ENCODE data around the gene WDR82.
A peak's percentile ranks its signal among the peaks of the same experiment; 100 is the strongest.
"Not testable (repeated sequence)": the region's sequence is repeated elsewhere in the genome, so short reads cannot be mapped to it uniquely, and the experiment has no call there.

WDR82 gene

DNA sequence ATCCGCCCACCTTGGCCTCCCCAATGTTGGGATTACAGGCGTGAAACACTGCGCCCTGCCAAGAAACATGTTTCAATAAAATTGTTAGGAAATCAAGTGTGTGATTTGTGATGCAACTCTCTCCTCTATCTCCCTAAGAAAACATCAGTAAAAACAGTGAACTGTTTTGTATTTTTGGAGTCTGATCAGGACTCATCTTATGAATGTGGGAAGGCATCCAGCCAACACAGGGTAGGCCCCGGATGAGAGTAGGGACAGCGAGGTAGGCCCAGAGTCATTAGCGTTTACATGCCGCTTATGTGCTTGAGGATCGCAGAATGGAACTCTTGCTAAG lies 8.3 kb upstream of the WDR82 start:
- no peak for DNase-seq

DNA sequence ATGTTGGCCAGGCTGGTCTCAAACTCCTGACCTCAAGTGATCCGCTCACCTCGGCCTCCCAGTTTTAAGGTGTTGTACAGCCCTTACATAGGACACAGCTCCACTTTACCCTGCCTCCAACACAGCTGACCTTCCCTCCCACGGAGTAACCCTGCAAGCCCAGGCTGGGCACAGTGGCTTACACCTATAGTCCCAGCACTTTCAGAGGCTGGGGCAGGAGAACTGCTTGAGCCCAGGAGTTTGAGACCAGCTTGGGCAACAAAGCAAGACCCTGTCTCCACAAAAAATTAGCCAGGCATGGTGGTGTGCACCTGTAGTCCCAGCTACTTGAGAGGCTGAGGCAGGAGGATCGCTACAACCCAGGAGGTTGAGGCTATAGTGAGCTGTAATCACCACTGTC lies 5.6 kb upstream of the WDR82 start:
- DNase-seq: not testable (repeated sequence)

DNA sequence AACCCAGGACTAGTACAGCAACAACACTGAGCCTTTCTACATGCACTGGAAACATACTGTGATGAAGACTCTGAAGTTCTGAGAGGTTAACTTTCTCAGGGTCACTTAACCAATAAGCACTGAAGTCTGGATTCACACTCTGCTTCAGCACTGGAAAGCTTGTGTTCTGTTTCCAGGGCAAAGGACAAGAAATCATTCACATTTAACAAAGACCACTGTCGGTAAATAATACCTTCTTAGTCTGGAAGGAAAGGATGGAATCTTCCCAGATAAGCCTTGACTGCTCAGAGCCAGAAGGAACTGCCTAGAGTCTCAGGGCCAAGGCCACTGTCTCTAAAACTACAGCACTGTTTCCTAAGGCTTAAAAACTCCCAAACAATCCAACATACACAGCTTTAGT lies 4.9 kb upstream of the WDR82 start:
- no peak for DNase-seq

- no peak for DNase-seq
Observed at GRCh38 chr3:52281981-52282801, 3.7 kb upstream of the WDR82 start.

- DNase-seq: no peak
Observed at GRCh38 chr3:52280050-52280461, 1.6 kb upstream of the WDR82 start.

- DNase-seq: no peak
Observed at GRCh38 chr3:52279596-52279995, 1.1 kb upstream of the WDR82 start.

GRCh38 chr3:52277972-52278509 lies 408 bp downstream of the WDR82 start:
- DNase-seq: peak in 1 of 2 experiments; percentile 56

GRCh38 chr3:52277071-52277964 lies 1.1 kb downstream of the WDR82 start:
- peak; percentile 5 to 28 for DNase-seq

GRCh38 chr3:52274781-52275180 lies 3.7 kb downstream of the WDR82 start:
- not testable (repeated sequence) for DNase-seq

- no peak for DNase-seq
Observed at GRCh38 chr3:52272831-52273230, 5.6 kb downstream of the WDR82 start.

DNA sequence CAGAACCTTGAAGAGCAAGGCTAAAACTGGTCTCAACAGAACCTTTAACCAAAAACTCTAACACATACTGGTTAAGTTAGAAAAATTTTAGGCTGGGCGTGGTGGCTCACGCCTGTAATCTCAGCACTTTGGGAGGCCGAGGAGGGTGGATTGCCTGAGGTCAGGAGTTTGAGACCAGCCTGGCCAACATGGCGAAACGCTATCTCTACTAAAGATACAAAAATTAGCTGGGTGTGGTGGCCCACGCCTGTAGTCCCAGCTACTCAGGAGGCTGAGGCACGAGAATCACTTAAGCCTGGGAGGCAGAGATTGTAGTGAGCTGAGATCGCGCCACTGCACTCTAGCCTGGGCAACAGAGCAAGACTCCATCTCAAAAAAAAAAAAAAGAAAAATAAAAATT lies 6.3 kb downstream of the WDR82 start:
- not testable (repeated sequence) for DNase-seq

DNA sequence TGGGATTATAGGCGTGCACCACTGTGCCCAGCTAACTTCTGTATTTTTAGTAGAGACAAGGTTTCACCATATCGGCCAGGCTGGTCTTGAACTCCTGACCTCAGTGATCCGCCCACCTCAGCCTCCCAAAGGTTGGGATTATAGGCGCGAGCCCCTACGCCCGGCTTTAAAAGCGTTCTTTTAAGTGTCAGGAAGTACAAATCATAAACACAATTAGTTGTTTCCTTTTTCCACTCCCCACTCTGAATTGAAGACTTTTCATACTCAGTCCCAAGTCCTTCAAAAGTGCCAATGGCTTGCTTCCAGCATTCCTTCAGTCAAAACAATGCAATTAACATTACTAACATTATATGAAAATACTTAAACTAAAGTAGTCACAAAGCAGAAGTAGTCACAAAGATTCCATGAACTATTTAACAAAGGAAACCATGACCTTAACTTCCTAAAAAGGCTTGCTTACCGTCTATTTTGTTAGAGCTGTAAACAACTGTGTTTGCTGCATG lies 8.1 kb downstream of the WDR82 start:
- no peak for DNase-seq

- no peak for DNase-seq
Observed at GRCh38 chr3:52269776-52270175, 8.7 kb downstream of the WDR82 start.

DNA sequence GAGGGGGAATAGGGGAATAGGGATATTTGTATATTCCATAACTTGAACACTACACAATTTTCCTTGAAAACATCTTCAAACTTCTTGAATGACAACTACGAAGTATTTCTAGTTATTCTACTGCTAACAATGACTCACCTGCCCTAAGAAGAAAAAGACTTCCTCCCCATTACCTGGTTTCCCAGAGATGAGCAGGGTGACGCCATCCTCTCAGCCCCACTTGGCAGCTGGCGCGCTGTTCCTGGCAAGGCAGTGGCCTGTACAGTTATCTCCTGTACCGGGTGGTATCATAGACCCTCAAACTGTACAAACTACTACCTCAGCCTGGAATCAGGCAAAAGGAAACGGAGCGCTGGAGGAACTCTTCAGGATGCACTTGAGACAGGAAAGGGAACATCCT lies 10.4 kb downstream of the WDR82 start:
- DNase-seq: no peak

DNA sequence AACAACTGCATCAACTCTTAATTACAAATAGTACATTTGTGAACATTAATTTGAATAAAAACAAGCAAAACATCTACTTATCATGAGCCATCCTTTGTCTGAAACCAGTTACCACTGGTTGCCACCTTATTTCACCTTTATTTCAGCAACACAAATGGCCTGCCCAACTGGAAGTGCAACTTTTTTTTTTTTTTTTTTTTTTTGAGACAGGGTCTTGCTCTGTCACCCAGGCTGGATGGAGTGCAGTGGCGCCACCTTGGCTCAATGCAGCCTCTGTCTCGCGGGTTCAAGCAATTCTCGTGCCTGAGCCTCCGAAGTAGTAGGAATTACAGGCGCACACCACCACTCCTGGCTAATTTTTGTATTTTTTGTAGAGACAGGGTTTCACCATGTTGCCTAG lies 13.1 kb downstream of the WDR82 start:
- no peak for DNase-seq

DNA sequence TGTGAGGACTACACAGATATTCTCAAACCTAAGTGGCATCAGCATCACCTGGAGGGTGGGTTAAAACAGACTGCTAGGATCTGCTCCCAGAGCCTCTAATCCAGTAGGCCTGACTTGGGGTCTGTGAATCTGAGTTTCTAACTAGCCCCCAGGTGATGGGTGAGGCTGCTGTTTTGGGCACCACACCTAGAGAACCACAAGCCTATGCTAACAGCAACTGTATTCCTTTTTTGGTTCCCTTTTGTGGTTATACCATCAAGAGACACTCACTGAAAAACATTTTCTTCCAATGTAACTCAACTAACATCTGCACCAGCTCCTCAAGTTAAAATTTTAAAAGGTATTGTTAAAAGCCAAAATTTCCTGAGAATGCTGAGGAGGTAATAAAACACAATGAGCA lies 16.0 kb downstream of the WDR82 start:
- no peak for DNase-seq

GRCh38 chr3:52259448-52259847 lies 19.0 kb downstream of the WDR82 start:
- no peak for DNase-seq

DNA sequence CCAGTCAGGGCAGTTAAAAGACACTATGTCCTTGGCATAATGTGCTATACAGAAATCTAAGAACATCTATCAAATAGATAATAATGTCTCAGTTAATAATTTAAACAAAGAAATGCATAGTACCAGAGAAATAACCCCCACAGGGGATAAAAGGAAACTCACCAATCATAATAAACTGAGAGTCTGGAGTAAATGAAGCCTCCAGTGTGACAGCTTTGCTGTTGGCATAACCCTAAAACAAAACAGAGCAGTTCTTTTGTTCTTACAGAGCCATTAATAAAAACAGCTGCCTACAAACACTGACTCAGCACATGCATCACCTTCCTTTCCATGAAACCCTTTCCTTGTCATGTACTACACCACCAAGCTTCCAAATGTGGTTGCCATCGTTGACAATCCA lies 19.4 kb downstream of the WDR82 start:
- DNase-seq: no peak

DNA sequence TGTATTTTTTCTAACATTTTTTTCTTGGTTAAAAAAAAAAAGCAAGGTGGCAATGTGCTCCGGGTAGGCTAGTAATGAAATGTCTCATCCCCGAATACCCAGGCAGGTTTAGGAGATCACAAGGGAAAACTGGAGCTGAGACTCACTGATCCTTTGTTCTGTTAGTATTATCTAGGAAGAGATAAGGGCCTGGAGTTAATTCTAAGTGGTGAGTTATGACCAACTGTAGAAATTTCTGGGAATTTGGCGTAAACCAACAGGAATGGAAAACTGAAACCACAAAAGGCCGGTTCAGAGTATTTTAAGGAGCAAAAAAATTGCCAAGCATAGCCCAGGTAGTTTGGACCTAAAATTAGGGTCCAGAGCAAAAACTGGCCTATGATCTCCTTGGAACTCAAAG lies 20.5 kb downstream of the WDR82 start:
- DNase-seq: no peak

DNA sequence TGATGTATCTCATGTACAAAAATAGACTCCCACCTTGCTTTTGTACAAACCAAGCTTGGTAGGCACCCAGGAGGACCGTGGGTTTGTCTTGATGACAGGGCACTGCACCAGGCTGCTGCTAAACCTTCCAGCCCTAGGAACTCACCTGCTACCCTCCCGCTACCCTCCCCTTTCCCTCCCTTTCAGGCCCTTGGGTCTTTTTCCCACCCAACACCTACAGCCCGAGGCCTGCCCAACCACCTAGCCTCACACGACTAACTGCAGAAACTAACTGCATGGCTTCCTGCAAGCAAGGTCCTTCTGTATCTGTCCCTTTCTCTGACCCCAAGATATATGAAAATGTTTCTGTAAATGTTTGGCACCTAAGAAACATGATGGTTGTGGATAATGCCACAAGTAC lies 21.8 kb downstream of the WDR82 start:
- no peak for DNase-seq

- no peak for DNase-seq
Observed at GRCh38 chr3:52256159-52256558, 22.3 kb downstream of the WDR82 start.

DNA sequence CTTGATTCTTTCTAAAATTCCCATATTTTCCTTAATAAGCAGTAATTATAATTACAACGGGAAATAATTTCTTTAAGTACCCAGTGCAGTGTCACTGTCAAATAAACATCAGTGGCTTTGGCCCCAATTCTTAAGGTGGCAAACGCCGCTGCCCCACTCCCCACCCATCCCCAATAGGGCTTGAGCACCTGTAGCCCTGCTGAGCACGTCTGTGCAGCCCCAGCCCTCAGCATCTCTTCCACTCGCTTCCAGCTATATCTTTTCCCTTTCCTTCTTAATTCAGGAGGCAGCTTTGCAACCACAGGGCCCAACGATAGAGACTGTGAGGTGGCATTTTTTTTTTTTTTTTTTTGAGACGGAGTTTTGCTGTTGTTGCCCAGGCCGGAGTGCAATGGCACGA lies 23.8 kb downstream of the WDR82 start:
- no peak for DNase-seq

Measured in SW 1271 (cell line).